Peyer's patch (tissue), 4 donors: ENCODE results near the gene TTC39B. TPM values are rescaled to one million over a fixed set of nuclear protein-coding genes. Genes with fewer than 3 reads are reported as not detected.

Source experiments
- DNase-seq, 3 donors: peaks; one replicate each; pipeline ENCODE4 v3.0.0-alpha.2; 2017 to 2019
- H3K27ac ChIP-seq, 4 donors: fragments of 200-600 bp; sonication (generic); one replicate each; pipeline ENCODE4 v1.5.1; 2016 to 2019
- H3K27me3 ChIP-seq, 2 donors: fragments of 200-600 bp; sonication (generic); one replicate each; pipeline ENCODE4 v1.5.1; 2019
- H3K36me3 ChIP-seq, 3 donors: fragments of 200-600 bp; sonication (generic); one replicate each; pipeline ENCODE4 v1.5.1; 2016 to 2019
- H3K4me1 ChIP-seq, 4 donors: fragments of 200-600 bp; sonication (generic); one replicate each; pipeline ENCODE4 v1.5.1; 2016 to 2019
- H3K4me3 ChIP-seq, 4 donors: fragments of 200-600 bp; sonication (generic); 1 replicate in 3 of 4; 2 replicates in 1 of 4; pipeline ENCODE4 v1.5.1; 2016 to 2019; ENCODE audit warnings: mild to moderate bottlenecking in 1 of 4
- H3K9me3 ChIP-seq, 4 donors: fragments of 200-600 bp; sonication (generic); one replicate each; pipeline ENCODE4 v1.5.1; 2016 to 2019; ENCODE audit warnings: mild to moderate bottlenecking in 1 of 4
- CTCF ChIP-seq, 6 experiments: fragments of 450-650 bp in 4 of 6; fragments of 200-600 bp in 2 of 6; sonication (generic) in 1 of 6; IDR thresholded peaks; one replicate each; pipeline ENCODE4 v1.5.1; 2017 to 2019; ENCODE audit warnings: antibody characterized with exemption in 6 of 6, mild to moderate bottlenecking in 3 of 6, moderate library complexity in 1 of 6
- POLR2A ChIP-seq, 2 donors: fragments of 450-650 bp; IDR thresholded peaks; one replicate each; pipeline ENCODE4 v1.5.1; 2017; ENCODE audit warnings: antibody characterized with exemption in 2 of 2, mild to moderate bottlenecking in 2 of 2, moderate library complexity in 2 of 2
- total RNA-seq, 4 donors: library from RNA; depleted of rRNA; stranded (reverse); fragments of >200 nt; gene quantifications; one replicate each; pipeline ENCODE4 v1.1.0, GENCODE V29; 2016

The TTC39B gene
- total RNA-seq, 4 donors from 2014 or later = 17.3 to 44.1 (median 33.1) TPM

GRCh38 chr9:15310107-15310850 lies 3.3 kb upstream of the TTC39B start:
- peak overlapping the region in 1 of 4 donors; percentile 20 for H3K27ac ChIP-seq
- H3K4me1 ChIP-seq = peaks cover 0 to 11% (median 3%) of the 10 kb centered on the region in 4 donors
- H3K9me3 ChIP-seq = no peaks in the 10 kb centered on the region
- H3K27me3 ChIP-seq = no peaks in the 10 kb centered on the region
- H3K36me3 ChIP-seq = no peaks in the 10 kb centered on the region
- no peak overlapping the region for H3K4me3 ChIP-seq
- no peak for DNase-seq
- TF ChIP-seq CTCF (IDR thresholded peaks at IDR 0.05) (no peak), POLR2A (IDR thresholded peaks at IDR 0.05) (no peak)

GRCh38 chr9:15308511-15308910 lies 1.5 kb upstream of the TTC39B start:
- H3K4me1 ChIP-seq = peaks cover 0 to 19% (median 5%) of the 10 kb centered on the region in 4 donors
- H3K27ac ChIP-seq = no peak overlapping the region
- no peak for DNase-seq
- TF ChIP-seq POLR2A (IDR thresholded peaks at IDR 0.05) (no peak), CTCF (IDR thresholded peaks at IDR 0.05) (no peak)
- no peaks in the 10 kb centered on the region for H3K36me3 ChIP-seq
- H3K27me3 ChIP-seq = no peaks in the 10 kb centered on the region
- no peak overlapping the region for H3K4me3 ChIP-seq
- no peaks in the 10 kb centered on the region for H3K9me3 ChIP-seq

- no peak for DNase-seq
- Histone ChIP-seq H3K27me3 (no peaks in the 10 kb centered on the region), H3K4me1 (peaks cover 0 to 19% (median 5%) of the 10 kb centered on the region in 4 donors), H3K36me3 (no peaks in the 10 kb centered on the region), H3K4me3 (peak overlapping the region; percentile 69 to 82 (median 77)), H3K9me3 (no peaks in the 10 kb centered on the region), H3K27ac (peak overlapping the region; percentile 83 to 93 (median 86))
- TF ChIP-seq POLR2A (IDR thresholded peaks at IDR 0.05) = no peak
- peak in 3 of 6 experiments; percentile 0 to 29 (median 7) for TF ChIP-seq CTCF (IDR thresholded peaks at IDR 0.05)
These were observed 466 bp upstream of the TTC39B start for GRCh38 chr9:15307523-15307841.

GRCh38 chr9:15306068-15306756 lies 804 bp downstream of the TTC39B start:
- Histone ChIP-seq H3K27ac (peak overlapping the region; percentile 83 to 93 (median 86)), H3K27me3 (no peaks in the 10 kb centered on the region), H3K4me3 (peak overlapping the region; percentile 69 to 82 (median 77)), H3K36me3 (no peaks in the 10 kb centered on the region), H3K9me3 (no peaks in the 10 kb centered on the region), H3K4me1 (peaks cover 0 to 19% (median 5%) of the 10 kb centered on the region in 4 donors)
- TF ChIP-seq CTCF (IDR thresholded peaks at IDR 0.05) = no peak
- TF ChIP-seq POLR2A (IDR thresholded peaks at IDR 0.05) = peak in 1 of 2 donors; percentile 56
- peak; percentile 59 to 86 (median 82) for DNase-seq

GRCh38 chr9:15305470-15305869 lies 1.5 kb downstream of the TTC39B start:
- Histone ChIP-seq H3K27ac (peak overlapping the region; percentile 83 to 93 (median 86)), H3K4me1 (peaks cover 0 to 19% (median 5%) of the 10 kb centered on the region in 4 donors), H3K36me3 (no peaks in the 10 kb centered on the region), H3K9me3 (no peaks in the 10 kb centered on the region), H3K4me3 (peak overlapping the region; percentile 69 to 82 (median 77)), H3K27me3 (no peaks in the 10 kb centered on the region)
- no peak for DNase-seq
- TF ChIP-seq POLR2A (IDR thresholded peaks at IDR 0.05) (no peak), CTCF (IDR thresholded peaks at IDR 0.05) (no peak)
